Keratinocyte (primary cell): ENCODE data around the gene FHL1.

Experiments used
- CTCF ChIP-seq, 3 experiments: IDR thresholded peaks in 1 of 3; conservative IDR thresholded peaks in 1 of 3; optimal IDR thresholded peaks in 1 of 3; 2 replicates in 2 of 3; 3 replicates in 1 of 3; pipeline versions ENCODE3 to v1.5.1; 2011; ENCODE audit warnings: low read length in 3 of 3, mild to moderate bottlenecking in 3 of 3, moderate library complexity in 2 of 3, control low read depth in 1 of 3, inconsistent platforms in 1 of 3; ENCODE audit not compliant: insufficient read depth in 2 of 3; ENCODE audit errors: extremely low read depth in 1 of 3
- EZH2 ChIP-seq: IDR thresholded peaks from one replicate; pipeline ENCODE4 v1.6.1; 2012; ENCODE audit warnings: inconsistent platforms, mild to moderate bottlenecking, low read length, moderate library complexity

DNA sequence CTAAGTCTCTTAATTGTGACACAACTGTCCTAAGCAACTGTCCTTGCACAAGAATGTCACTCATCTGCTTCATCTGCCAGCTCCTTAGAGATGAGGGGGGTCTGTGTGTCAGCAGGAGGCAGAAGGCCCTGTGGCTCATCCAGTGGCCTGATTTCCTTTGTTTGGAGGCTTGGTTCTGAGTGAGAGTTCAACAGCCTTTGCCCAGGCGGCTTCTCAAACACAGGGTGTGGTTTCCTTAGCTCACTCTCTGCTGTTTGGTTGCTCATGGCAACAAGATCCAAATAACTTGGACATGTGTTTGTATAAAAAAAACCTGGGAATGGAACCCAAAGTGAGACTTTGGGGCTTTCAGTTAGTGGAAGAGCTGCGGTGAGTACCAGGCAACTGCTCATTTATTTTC, 57.2 kb downstream of the FHL1 start:
- TF ChIP-seq CTCF (optimal IDR thresholded peaks at IDR 0.05 in 1 of 3, IDR thresholded peaks at IDR 0.05 in 1 of 3, conservative IDR thresholded peaks at IDR 0.05 in 1 of 3; ENCODE audit: extremely low read depth in 1 of 3, insufficient read depth in 2 of 3, low read length in 3 of 3) (no peak), EZH2 (no peak)
